ENCODE results near the gene DYNLT1. TPM values are rescaled to one million over a fixed set of nuclear protein-coding genes. Genes with fewer than 3 reads are reported as not detected.

Gene DYNLT1
- polyA plus RNA-seq, 1 experiment = 175 TPM

GRCh38 chr6:158649289-158650143 is 5.0 kb upstream of the DYNLT1 start, which contains the start of gene SYTL3:
TSS of gene SYTL3 (plus strand) at chr6:158650054. CDS start at chr6:158663269, 13,215 bp downstream.
- H3K4me3 ChIP-seq (ENCODE audit: low read depth, low read length) = no peak within 1 kb of the TSS
- no peak for TF ChIP-seq CTCF (IDR thresholded peaks at IDR 0.05; ENCODE audit: insufficient read depth, low read depth, low read length)
- POLR2A ChIA-PET = interaction anchor here (0.6 to 1.0 kb wide), 2 partner anchors 11 to 57 kb away, joined by 3 read pairs; no protein-coding TSS in a partner anchor

GRCh38 chr6:158648682-158649131 is 4.2 kb upstream of the DYNLT1 start:
- Histone ChIP-seq H3K27me3 (ENCODE audit: control insufficient read depth, insufficient read depth, low read length) (no peaks in the 10 kb centered on the region), H3K36me3 (ENCODE audit: control insufficient read depth, insufficient read depth, low read length) (no peaks in the 10 kb centered on the region), H3K4me3 (ENCODE audit: low read depth, low read length) (no peak overlapping the region)
- ChIA-PET POLR2A (interaction anchor here (0.6 to 1.0 kb wide), 2 partner anchors 10 to 58 kb away, joined by 3 read pairs; no protein-coding TSS in a partner anchor), CTCF (interaction anchor here (1.2 to 2.4 kb wide), 3 partner anchors 12 to 435 kb away, joined by 3 to 8 read pairs (median 5); no protein-coding TSS in a partner anchor)
- DNase-seq (ENCODE audit: low read depth) = peak; percentile 86
- no peak for TF ChIP-seq CTCF (IDR thresholded peaks at IDR 0.05; ENCODE audit: insufficient read depth, low read depth, low read length)

More at GRCh38 chr6:158649289-158650143, 5.0 kb upstream of the DYNLT1 start, which contains the start of gene SYTL3:
- DNase-seq (ENCODE audit: low read depth) = no peak
- Histone ChIP-seq H3K36me3 (ENCODE audit: control insufficient read depth, insufficient read depth, low read length) (no peaks in the 10 kb centered on the region), H3K27me3 (ENCODE audit: control insufficient read depth, insufficient read depth, low read length) (no peaks in the 10 kb centered on the region)
- CTCF ChIA-PET = interaction anchor here (1.2 to 2.4 kb wide), 4 partner anchors 10 to 436 kb away, joined by 3 to 8 read pairs (median 5); no protein-coding TSS in a partner anchor

- TF ChIP-seq CTCF (IDR thresholded peaks at IDR 0.05; ENCODE audit: insufficient read depth, low read depth, low read length) = no peak
- Histone ChIP-seq H3K36me3 (ENCODE audit: control insufficient read depth, insufficient read depth, low read length) (no peaks in the 10 kb centered on the region), H3K27me3 (ENCODE audit: control insufficient read depth, insufficient read depth, low read length) (no peaks in the 10 kb centered on the region), H3K4me3 (ENCODE audit: low read depth, low read length) (no peak overlapping the region)
- CTCF ChIA-PET = interaction anchor here (0.7 to 1.6 kb wide), 4 partner anchors 14 to 434 kb away, joined by 3 to 4 read pairs (median 4); no protein-coding TSS in a partner anchor
- DNase-seq (ENCODE audit: low read depth) = no peak
- POLR2A ChIA-PET = no interaction called here
These were observed 3.0 kb upstream of the DYNLT1 start for GRCh38 chr6:158647501-158647900.

GRCh38 chr6:158646023-158646910 is 1.7 kb upstream of the DYNLT1 start:
- no peak for TF ChIP-seq CTCF (IDR thresholded peaks at IDR 0.05; ENCODE audit: insufficient read depth, low read depth, low read length)
- H3K36me3 ChIP-seq (ENCODE audit: control insufficient read depth, insufficient read depth, low read length) = no peaks in the 10 kb centered on the region
- CTCF ChIA-PET = interaction anchor here (1.6 to 2.2 kb wide), 3 partner anchors 14 to 432 kb away, joined by 4 to 6 read pairs (median 6); no protein-coding TSS in a partner anchor
- DNase-seq (ENCODE audit: low read depth) = no peak
- no peak overlapping the region for H3K4me3 ChIP-seq (ENCODE audit: low read depth, low read length)
- POLR2A ChIA-PET = no interaction called here
- H3K27me3 ChIP-seq (ENCODE audit: control insufficient read depth, insufficient read depth, low read length) = no peaks in the 10 kb centered on the region
